HepG2 (cell line): ENCODE results near the gene PAQR7. TPM values are rescaled to one million over a fixed set of nuclear protein-coding genes. Genes with fewer than 3 reads are reported as not detected.

Experiments
- ARNTL ChIP-seq: sonication (generic); formaldehyde crosslinking; IDR thresholded peaks from 2 replicates; pipeline ENCODE4 v1.4.0; 2020; ENCODE audit warnings: mild to moderate bottlenecking, missing genetic modification reagents
- CAMTA2 ChIP-seq: sonication (generic); formaldehyde crosslinking; IDR thresholded peaks from 2 replicates; pipeline ENCODE4 v1.4.0; 2020; ENCODE audit warnings: mild to moderate bottlenecking, missing genetic modification reagents, borderline replicate concordance
- GABPA ChIP-seq, 2 experiments: IDR thresholded peaks; 2 replicates each; pipeline ENCODE4 v1.6.1; 2011 to 2016; ENCODE audit warnings: low read depth in 2 of 2, low read length in 1 of 2, missing biosample characterization in 1 of 2, missing genetic modification characterization in 1 of 2
- HMG20B ChIP-seq: conservative IDR thresholded peaks from 2 replicates; pipeline ENCODE4 v1.6.1; 2016; ENCODE audit warnings: missing genetic modification reagents, missing compliant biosample characterization
- HNF1B ChIP-seq: sonication (generic); formaldehyde crosslinking; IDR thresholded peaks from 2 replicates; pipeline ENCODE4 v1.5.1; 2020; ENCODE audit warnings: mild to moderate bottlenecking, moderate library complexity, missing genetic modification reagents
- KLF11 ChIP-seq: IDR thresholded peaks from 2 replicates; pipeline ENCODE4 v1.6.1; 2016; ENCODE audit warnings: missing compliant biosample characterization
- NAIF1 ChIP-seq: sonication (generic); formaldehyde crosslinking; IDR thresholded peaks from 2 replicates; pipeline ENCODE4 v1.5.0; 2020; ENCODE audit warnings: mild to moderate bottlenecking, missing genetic modification reagents, borderline replicate concordance
- NCOA2 ChIP-seq: sonication (generic); formaldehyde crosslinking; IDR thresholded peaks from 2 replicates; pipeline ENCODE4 v1.8.0; 2022; ENCODE audit warnings: inconsistent platforms
- NFKB2 ChIP-seq: sonication (generic); formaldehyde crosslinking; IDR thresholded peaks from 2 replicates; pipeline ENCODE4 v1.4.0; 2020; ENCODE audit warnings: missing genetic modification reagents, borderline replicate concordance
- NFRKB ChIP-seq: fragments of 450-650 bp; IDR thresholded peaks from 2 replicates; pipeline ENCODE4 v1.6.1; 2017
- PRMT3 ChIP-seq: sonication (generic); formaldehyde crosslinking; IDR thresholded peaks from 2 replicates; pipeline ENCODE4 v1.8.1; 2022; ENCODE audit warnings: low read depth, mild to moderate bottlenecking, moderate library complexity, missing genetic modification reagents, borderline replicate concordance
- RBFOX2 ChIP-seq: fragments of 200-400 bp; formaldehyde crosslinking; IDR thresholded peaks from 2 replicates; pipeline ENCODE4 v1.6.1; 2017; ENCODE audit warnings: low read depth, mild to moderate bottlenecking, low read length
- SKI ChIP-seq: fragments of 450-650 bp; IDR thresholded peaks from one replicate; pipeline ENCODE4 v1.6.1; 2018; ENCODE audit warnings: mild to moderate bottlenecking; ENCODE audit not compliant: partially characterized antibody
- SNAI1 ChIP-seq: sonication (generic); formaldehyde crosslinking; IDR thresholded peaks from 2 replicates; pipeline ENCODE4 v1.5.0; 2020; ENCODE audit warnings: mild to moderate bottlenecking, missing genetic modification reagents, borderline replicate concordance
- SNAPC4 ChIP-seq: sonication (generic); formaldehyde crosslinking; IDR thresholded peaks from 2 replicates; pipeline ENCODE4 v1.4.0; 2020; ENCODE audit warnings: mild to moderate bottlenecking, missing genetic modification reagents
- SPEN ChIP-seq: sonication (generic); formaldehyde crosslinking; IDR thresholded peaks from 2 replicates; pipeline ENCODE4 v1.5.1; 2020; ENCODE audit warnings: low read depth, mild to moderate bottlenecking, missing genetic modification reagents
- ZBTB42 ChIP-seq: sonication (generic); formaldehyde crosslinking; IDR thresholded peaks from 2 replicates; pipeline ENCODE4 v1.5.0; 2020; ENCODE audit warnings: mild to moderate bottlenecking, missing genetic modification reagents
- ZNF101 ChIP-seq: sonication (generic); formaldehyde crosslinking; IDR thresholded peaks from 2 replicates; pipeline ENCODE4 v1.4.0; 2020; ENCODE audit warnings: mild to moderate bottlenecking, low read depth, missing genetic modification reagents, borderline replicate concordance
- ZNF543 ChIP-seq: sonication (generic); formaldehyde crosslinking; IDR thresholded peaks from 2 replicates; pipeline ENCODE4 v1.4.0; 2020; ENCODE audit warnings: mild to moderate bottlenecking, missing genetic modification reagents
- ZNF652 ChIP-seq: IDR thresholded peaks from 2 replicates; pipeline ENCODE4 v1.6.1; 2016; ENCODE audit warnings: low read depth, borderline replicate concordance
- ZSCAN5A ChIP-seq: sonication (generic); formaldehyde crosslinking; IDR thresholded peaks from 2 replicates; pipeline ENCODE4 v1.8.0; 2022; ENCODE audit warnings: mild to moderate bottlenecking, missing genetic modification reagents, borderline replicate concordance
- polyA plus RNA-seq, 8 experiments: library from polyadenylated mRNA; depleted of rRNA in 3 of 8; stranded (reverse) in 7 of 8; unstranded in 1 of 8; fragments of >200 nt; fragmentation: Illumina TruSeq in 4 of 8; extraction: Trizol in 4 of 8; gene quantifications; 2 replicates each; pipeline versions ENCODE4 v1.2.1 to v1.2.3, GENCODE V29; 2011 to 2016; ENCODE audit warnings: low read depth in 4 of 8, missing spikeins in 1 of 8, mixed read lengths in 1 of 8; ENCODE audit not compliant: insufficient read depth in 1 of 8
- total RNA-seq, 5 experiments: library from RNA; depleted of rRNA; stranded (reverse); fragments of >200 nt; fragmentation: Illumina TruSeq; extraction: Trizol; gene quantifications; 2 replicates each; pipeline ENCODE4 v1.2.3, GENCODE V29; 2016; ENCODE audit warnings: low read depth in 1 of 5

PAQR7 gene
- total and polyA plus RNA-seq, 2 of the 13 experiments (the other 11 are each of a cell fraction or from before 2014, with no cell fraction given), result 13.2 to 16.6 TPM

GRCh38 chr1:25819491-25820246 is 55.8 kb downstream of the PAQR7 start, which contains the start of gene MTFR1L (continued):
- TF ChIP-seq SNAPC4 (CRISPR knock-in tag) (no peak), ZNF652 (CRISPR knock-in tag) (no peak), ZBTB42 (CRISPR knock-in tag) (no peak; the same call in none of the 2 replicates), RBFOX2 (peak; percentile 93), NCOA2 (CRISPR knock-in tag) (no peak), CAMTA2 (CRISPR knock-in tag) (peak; percentile 84; the same call in 1 of the 2 replicates), ZNF101 (CRISPR knock-in tag) (no peak), SKI (no peak), ARNTL (no peak; the same call in 1 of the 2 replicates), NFKB2 (CRISPR knock-in tag) (no peak; the same call in 1 of the 2 replicates), ZNF543 (peak; percentile 76; the same call in 1 of the 2 replicates), ZSCAN5A (CRISPR knock-in tag) (no peak; the same call in 1 of the 2 replicates), KLF11 (peak; percentile 61; the same call in 1 of the 2 replicates), NFRKB (no peak), SPEN (peak; percentile 85), NAIF1 (CRISPR knock-in tag) (0 out of 2 replicates have a peak, but pooled peaks have one; percentile 29), GABPA (IDR thresholded peaks at IDR 0.05; ENCODE audit: low read depth, low read length) (peak; percentile 93), GABPA (CRISPR knock-in tag; IDR thresholded peaks at IDR 0.05; ENCODE audit: low read depth) (peak; percentile 92), PRMT3 (CRISPR knock-in tag) (0 out of 2 replicates have a peak, but pooled peaks have one; percentile 25), SNAI1 (CRISPR knock-in tag) (peak; percentile 72; the same call in 1 of the 2 replicates), HNF1B (peak; percentile 77; the same call in 1 of the 2 replicates), HMG20B (CRISPR knock-in tag) (no peak; the same call in 1 of the 2 replicates)
